Colonic mucosa (tissue), 4 donors: ENCODE data around the gene ELOVL5. TPM values are rescaled to one million over a fixed set of nuclear protein-coding genes. Genes with fewer than 3 reads are reported as not detected.
A peak's percentile ranks its signal among the peaks of the same experiment; 100 is the strongest.
"Not testable (repeated sequence)": the region's sequence is repeated elsewhere in the genome, so short reads cannot be mapped to it uniquely, and the experiment has no call there.

ENCODE experiments used
- DNase-seq: peaks from one replicate; pipeline ENCODE4 v3.0.0-alpha.2; 2020
- H3K27ac ChIP-seq: fragments of 200-600 bp; one replicate; pipeline ENCODE4 v1.8.0; 2021
- H3K27me3 ChIP-seq: fragments of 200-600 bp; one replicate; pipeline ENCODE4 v1.8.0; 2021
- H3K36me3 ChIP-seq: fragments of 200-600 bp; one replicate; pipeline ENCODE4 v1.8.0; 2021
- H3K4me1 ChIP-seq: fragments of 200-600 bp; one replicate; pipeline ENCODE4 v1.8.0; 2021; ENCODE audit warnings: mild to moderate bottlenecking
- H3K4me3 ChIP-seq: fragments of 200-600 bp; one replicate; pipeline ENCODE4 v1.8.0; 2021
- H3K9ac ChIP-seq, 2 donors: one replicate each; pipeline ENCODE4 v1.7.0; 2013; ENCODE audit warnings: control low read depth in 2 of 2, low read depth in 2 of 2, low read length in 2 of 2
- H3K9me3 ChIP-seq: fragments of 200-600 bp; one replicate; pipeline ENCODE4 v1.8.0; 2021
- CTCF ChIP-seq: fragments of 200-600 bp; IDR thresholded peaks from one replicate; pipeline ENCODE4 v1.8.0; 2022; ENCODE audit warnings: antibody characterized with exemption, mild to moderate bottlenecking
- intact Hi-C: fragments of 100-400 bp; cut with DNase I; formaldehyde crosslinking; loops from one replicate; pipeline ENCODE4 v1.14.1; 2022
- total RNA-seq, 2 donors: library from RNA; stranded (reverse); fragmentation: NEBNext Ultra II Directional in 1 of 2; extraction: Animal tissue kit (Norgen Biotek cat#: 25700) in 1 of 2; gene quantifications; one replicate each; pipeline ENCODE4 v1.2.1, GENCODE V29; 2021
- donor health status: healthy.
- donor health status: DM: no; HTN: no; CAD: no.
- donor health status: DM: no; HTN: no; CAD: no.

The ELOVL5 gene
- total RNA-seq, 2 donors from 2014 or later = 17.5 to 34.9 TPM

GRCh38 chr6:53349209-53349693 is 501 bp upstream of the ELOVL5 start:
- Histone ChIP-seq H3K27ac (peak overlapping the region; percentile 97), H3K4me3 (peak overlapping the region; percentile 100), H3K9me3 (no peaks in the 10 kb centered on the region), H3K36me3 (no peaks in the 10 kb centered on the region), H3K4me1 (no peaks in the 10 kb centered on the region), H3K9ac (peak overlapping the region in 1 of 2 donors; percentile 42), H3K27me3 (no peaks in the 10 kb centered on the region)
- no peak for TF ChIP-seq CTCF
- DNase-seq = no peak
- intact Hi-C loops = no loop called here

- no peak for TF ChIP-seq CTCF
- Histone ChIP-seq H3K27ac (peak overlapping the region; percentile 97), H3K9ac (peak overlapping the region; percentile 65 to 90), H3K4me3 (peak overlapping the region; percentile 100), H3K9me3 (no peaks in the 10 kb centered on the region), H3K27me3 (no peaks in the 10 kb centered on the region), H3K4me1 (no peaks in the 10 kb centered on the region), H3K36me3 (no peaks in the 10 kb centered on the region)
- peak; percentile 67 for DNase-seq
- intact Hi-C loops = no loop called here
These were observed 804 bp downstream of the ELOVL5 start for GRCh38 chr6:53347921-53348370.

- no peaks in the 10 kb centered on the region for H3K4me1 ChIP-seq
- no peaks in the 10 kb centered on the region for H3K36me3 ChIP-seq
- intact Hi-C loops = no loop called here
- H3K9ac ChIP-seq = peak overlapping the region; percentile 65 to 90
- DNase-seq = peak; percentile 22
- H3K9me3 ChIP-seq = no peaks in the 10 kb centered on the region
- TF ChIP-seq CTCF = no peak
- peak overlapping the region; percentile 97 for H3K27ac ChIP-seq
- H3K27me3 ChIP-seq = no peaks in the 10 kb centered on the region
- peak overlapping the region; percentile 100 for H3K4me3 ChIP-seq
These were observed 1.4 kb downstream of the ELOVL5 start for GRCh38 chr6:53347250-53347920.

- intact Hi-C loops, H3K4me1 ChIP-seq, H3K36me3 ChIP-seq, H3K4me3 ChIP-seq, H3K27me3 ChIP-seq, H3K9me3 ChIP-seq, DNase-seq, H3K27ac ChIP-seq, H3K9ac ChIP-seq: not testable (repeated sequence)
These were observed 2.7 kb downstream of the ELOVL5 start for GRCh38 chr6:53346049-53346448.

GRCh38 chr6:53344969-53345368 is 3.8 kb downstream of the ELOVL5 start:
- Histone ChIP-seq H3K4me1 (no peaks in the 10 kb centered on the region), H3K36me3 (no peaks in the 10 kb centered on the region), H3K9ac (no peak overlapping the region), H3K27me3 (no peaks in the 10 kb centered on the region), H3K4me3 (no peak overlapping the region), H3K9me3 (no peaks in the 10 kb centered on the region), H3K27ac (no peak overlapping the region)
- no peak for TF ChIP-seq CTCF
- intact Hi-C loops = no loop called here
- DNase-seq = no peak

GRCh38 chr6:53343092-53343491 is 5.7 kb downstream of the ELOVL5 start:
- intact Hi-C loops = no loop called here

More at GRCh38 chr6:53343092-53343491, 5.7 kb downstream of the ELOVL5 start:
- DNase-seq = no peak
- Histone ChIP-seq H3K9ac (no peak overlapping the region), H3K36me3 (no peaks in the 10 kb centered on the region), H3K4me3 (no peak overlapping the region), H3K27ac (no peak overlapping the region), H3K9me3 (no peaks in the 10 kb centered on the region), H3K27me3 (no peaks in the 10 kb centered on the region), H3K4me1 (no peaks in the 10 kb centered on the region)
- TF ChIP-seq CTCF = no peak
